Right lobe of liver (tissue), 4 donors: Measurements from ENCODE around the gene RCSD1.

Experiments
- POLR2A ChIP-seq: fragments of 450-650 bp; IDR thresholded peaks from one replicate; pipeline ENCODE4 v1.6.1; 2017; ENCODE audit warnings: antibody characterized with exemption, mild to moderate bottlenecking
- TF ChIP-seq, protein P1 (sequence below), 4 donors: fragments of 200-600 bp in 3 of 4; fragments of 450-650 bp in 1 of 4; IDR thresholded peaks; one replicate each; pipeline versions ENCODE4 v1.5.1 to v1.8.0; 2016 to 2022; ENCODE audit warnings: antibody characterized with exemption in 4 of 4, mild to moderate bottlenecking in 2 of 4
- donor health status: DM: no; HTN: no; CAD: no.
- donor health status: DM: no; HTN: no; CAD: no.
- donor health status: DM: no; HTN: yes; CAD: no.

DNA sequence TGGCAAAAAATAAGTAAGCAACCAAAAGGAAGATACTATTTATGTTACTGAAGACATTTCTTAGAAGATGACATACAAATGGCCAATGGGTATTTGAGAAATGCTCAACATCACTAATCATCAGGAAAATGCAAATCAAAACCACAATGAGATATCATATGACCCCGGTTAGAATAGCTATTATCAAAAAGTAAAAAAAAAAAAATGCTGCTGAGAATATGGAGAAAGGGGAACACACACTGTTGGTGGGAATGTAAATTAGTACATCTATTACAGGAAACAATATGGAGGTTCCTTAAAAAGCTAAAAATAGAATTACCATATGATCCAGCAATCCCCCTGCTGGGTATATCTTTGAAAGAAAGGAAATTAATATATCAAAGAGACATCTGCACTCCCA, 42.2 kb upstream of the RCSD1 start:
- TF ChIP-seq, protein P1, sequence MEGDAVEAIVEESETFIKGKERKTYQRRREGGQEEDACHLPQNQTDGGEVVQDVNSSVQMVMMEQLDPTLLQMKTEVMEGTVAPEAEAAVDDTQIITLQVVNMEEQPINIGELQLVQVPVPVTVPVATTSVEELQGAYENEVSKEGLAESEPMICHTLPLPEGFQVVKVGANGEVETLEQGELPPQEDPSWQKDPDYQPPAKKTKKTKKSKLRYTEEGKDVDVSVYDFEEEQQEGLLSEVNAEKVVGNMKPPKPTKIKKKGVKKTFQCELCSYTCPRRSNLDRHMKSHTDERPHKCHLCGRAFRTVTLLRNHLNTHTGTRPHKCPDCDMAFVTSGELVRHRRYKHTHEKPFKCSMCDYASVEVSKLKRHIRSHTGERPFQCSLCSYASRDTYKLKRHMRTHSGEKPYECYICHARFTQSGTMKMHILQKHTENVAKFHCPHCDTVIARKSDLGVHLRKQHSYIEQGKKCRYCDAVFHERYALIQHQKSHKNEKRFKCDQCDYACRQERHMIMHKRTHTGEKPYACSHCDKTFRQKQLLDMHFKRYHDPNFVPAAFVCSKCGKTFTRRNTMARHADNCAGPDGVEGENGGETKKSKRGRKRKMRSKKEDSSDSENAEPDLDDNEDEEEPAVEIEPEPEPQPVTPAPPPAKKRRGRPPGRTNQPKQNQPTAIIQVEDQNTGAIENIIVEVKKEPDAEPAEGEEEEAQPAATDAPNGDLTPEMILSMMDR (IDR thresholded peaks at IDR 0.05) = no peak
- TF ChIP-seq POLR2A = no peak
